Loucy (cell line): ENCODE data around the gene FGF22.

Experiments used
- H2AFZ ChIP-seq: fragments of 200-600 bp; sonication (generic); 2 replicates; pipeline ENCODE4 v1.6.0; 2016; ENCODE audit warnings: antibody characterized with exemption, mild to moderate bottlenecking, low read length, moderate library complexity
- H3F3A ChIP-seq: fragments of 200-600 bp; 2 replicates; pipeline ENCODE4 v1.6.0; 2016; ENCODE audit warnings: antibody characterized with exemption, low read depth, mild to moderate bottlenecking
- H3K27me3 ChIP-seq: fragments of 200-600 bp; sonication (generic); 2 replicates; pipeline ENCODE4 v1.6.1; 2014; ENCODE audit warnings: low read length, mild to moderate bottlenecking; ENCODE audit not compliant: insufficient read depth, poor library complexity, severe bottlenecking
- H3K36me3 ChIP-seq: fragments of 200-600 bp; sonication (generic); 2 replicates; pipeline ENCODE4 v1.6.1; 2016; ENCODE audit warnings: low read length; ENCODE audit not compliant: insufficient read depth
- H3K4me1 ChIP-seq: fragments of 200-600 bp; sonication (generic); 2 replicates; pipeline ENCODE4 v1.5.1; 2014; ENCODE audit warnings: low read length, mild to moderate bottlenecking; ENCODE audit not compliant: insufficient read depth, poor library complexity, severe bottlenecking
- H3K4me2 ChIP-seq: fragments of 200-600 bp; sonication (generic); 2 replicates; pipeline ENCODE4 v1.6.0; 2014; ENCODE audit warnings: antibody characterized with exemption, low read length, low read depth, mild to moderate bottlenecking; ENCODE audit not compliant: poor library complexity, severe bottlenecking
- H3K4me3 ChIP-seq: fragments of 200-600 bp; sonication (generic); 2 replicates; pipeline ENCODE4 v1.5.1; 2014; ENCODE audit warnings: low read length, mild to moderate bottlenecking, mixed read lengths; ENCODE audit not compliant: poor library complexity, severe bottlenecking
- H3K79me2 ChIP-seq: fragments of 200-600 bp; sonication (generic); 2 replicates; pipeline ENCODE4 v1.6.1; 2014; ENCODE audit warnings: low read length; ENCODE audit not compliant: insufficient read depth
- H3K9ac ChIP-seq: fragments of 200-600 bp; sonication (generic); 2 replicates; pipeline ENCODE4 v1.6.0; 2014; ENCODE audit warnings: mild to moderate bottlenecking, low read depth, low read length, moderate library complexity; ENCODE audit not compliant: poor library complexity, severe bottlenecking
- H3K9me2 ChIP-seq: fragments of 200-600 bp; sonication (generic); replicated peaks from 2 replicates; pipeline ENCODE4 v1.6.1; 2016; ENCODE audit warnings: low read depth, low read length, mixed read lengths
- H3K9me3 ChIP-seq: fragments of 200-600 bp; sonication (generic); 2 replicates; pipeline ENCODE4 v1.6.1; 2014; ENCODE audit warnings: mild to moderate bottlenecking, antibody characterized with exemption, low read length, low read depth; ENCODE audit not compliant: insufficient read depth
- H4K20me1 ChIP-seq: fragments of 200-600 bp; sonication (generic); 2 replicates; pipeline ENCODE4 v1.6.0; 2014; ENCODE audit warnings: antibody characterized with exemption, low read length, mild to moderate bottlenecking; ENCODE audit not compliant: insufficient read depth, poor library complexity, severe bottlenecking
- EZH2phosphoT487 ChIP-seq: fragments of 200-600 bp; IDR thresholded peaks from 2 replicates; pipeline ENCODE4 v1.6.1; 2018; ENCODE audit warnings: antibody characterized with exemption, mild to moderate bottlenecking, moderate library complexity, borderline replicate concordance
- TF ChIP-seq, protein P1 (sequence below): fragments of 200-600 bp; sonication (generic); conservative IDR thresholded peaks from 2 replicates; pipeline ENCODE4 v1.5.1; 2014; ENCODE audit warnings: mild to moderate bottlenecking, antibody characterized with exemption, low read length

Gene FGF22

DNA sequence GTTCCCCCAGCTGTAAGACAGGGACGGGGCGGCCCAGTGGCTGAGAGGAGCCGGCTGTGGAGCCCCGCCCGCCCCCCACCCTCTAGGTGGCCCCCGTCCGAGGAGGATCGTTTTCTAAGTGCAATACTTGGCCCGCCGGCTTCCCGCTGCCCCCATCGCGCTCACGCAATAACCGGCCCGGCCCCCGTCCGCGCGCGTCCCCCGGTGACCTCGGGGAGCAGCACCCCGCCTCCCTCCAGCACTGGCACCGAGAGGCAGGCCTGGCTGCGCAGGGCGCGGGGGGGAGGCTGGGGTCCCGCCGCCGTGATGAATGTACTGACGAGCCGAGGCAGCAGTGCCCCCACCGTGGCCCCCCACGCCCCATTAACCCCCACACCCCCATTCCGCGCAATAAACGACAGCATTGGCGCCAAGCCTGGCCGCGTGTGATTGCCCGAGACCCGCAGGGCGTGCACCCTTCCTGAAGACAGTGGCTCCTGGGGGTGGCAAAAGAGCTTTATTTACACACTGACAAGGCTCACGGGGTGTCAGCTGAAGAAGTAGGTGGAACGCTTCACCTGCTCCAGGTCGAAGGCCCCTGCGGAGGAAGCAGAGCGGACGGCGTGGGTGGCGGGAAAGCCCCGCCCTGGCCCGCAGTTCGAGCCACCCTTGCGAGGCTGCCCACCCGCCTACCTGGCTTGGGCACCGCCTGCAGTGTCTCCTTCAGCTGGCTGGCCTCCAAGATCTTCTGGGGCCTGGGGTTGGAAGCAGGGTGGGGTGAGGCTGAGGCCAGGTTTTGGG is 22.7 kb upstream of the FGF22 start:
- H3K36me3 ChIP-seq: peaks cover 14% of the 10 kb centered on the region; the same call in 1 of the 2 replicates

DNA sequence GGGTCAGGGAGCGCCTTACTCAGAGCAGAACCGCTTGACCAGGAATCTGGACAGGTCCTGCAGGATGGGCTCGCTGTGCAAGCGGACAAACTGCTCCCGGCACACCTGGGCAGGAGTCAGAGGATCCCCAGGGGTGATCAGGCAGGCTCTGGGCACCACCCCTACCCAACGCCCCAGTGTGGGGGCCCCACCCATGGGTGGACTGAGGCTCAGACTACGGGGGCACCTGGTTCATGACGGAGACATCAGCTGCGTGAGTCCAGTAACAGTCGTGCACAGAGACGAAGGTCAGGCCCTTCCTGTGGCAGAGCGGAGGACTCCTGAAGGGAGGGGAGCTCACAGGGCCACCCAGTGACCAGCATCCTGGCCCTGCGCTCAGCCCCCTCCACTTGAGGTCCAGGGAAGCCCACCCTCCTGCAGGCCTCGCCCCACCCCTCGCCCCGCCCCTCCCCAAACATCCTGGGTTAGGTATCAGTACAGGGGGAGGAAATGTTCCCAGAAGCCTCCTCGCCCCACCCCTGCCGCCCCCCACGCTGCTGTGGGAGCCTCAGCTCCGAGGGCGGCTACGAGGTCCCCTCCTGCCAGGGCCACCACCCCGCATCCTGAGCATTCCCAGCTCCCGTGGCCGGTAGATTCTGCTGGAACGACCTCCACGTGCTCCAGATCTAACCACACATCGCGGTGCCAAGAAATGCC is 22.0 kb upstream of the FGF22 start:
- Histone ChIP-seq H3K4me2 (no peak overlapping the region), H3F3A (no peaks in the 10 kb centered on the region), H3K4me1 (no peaks in the 10 kb centered on the region), H3K36me3 (peaks cover 14% of the 10 kb centered on the region; the same call in 1 of the 2 replicates), H4K20me1 (no peaks in the 10 kb centered on the region), H3K9me2 (no peaks in the 10 kb centered on the region), H3K9ac (no peak overlapping the region), H3K9me3 (no peaks in the 10 kb centered on the region), H3K27me3 (no peaks in the 10 kb centered on the region), H3K79me2 (no peaks in the 10 kb centered on the region), H3K4me3 (no peak overlapping the region), H2AFZ (no peak overlapping the region)
- no peak for TF ChIP-seq EZH2phosphoT487
- TF ChIP-seq, protein P1, sequence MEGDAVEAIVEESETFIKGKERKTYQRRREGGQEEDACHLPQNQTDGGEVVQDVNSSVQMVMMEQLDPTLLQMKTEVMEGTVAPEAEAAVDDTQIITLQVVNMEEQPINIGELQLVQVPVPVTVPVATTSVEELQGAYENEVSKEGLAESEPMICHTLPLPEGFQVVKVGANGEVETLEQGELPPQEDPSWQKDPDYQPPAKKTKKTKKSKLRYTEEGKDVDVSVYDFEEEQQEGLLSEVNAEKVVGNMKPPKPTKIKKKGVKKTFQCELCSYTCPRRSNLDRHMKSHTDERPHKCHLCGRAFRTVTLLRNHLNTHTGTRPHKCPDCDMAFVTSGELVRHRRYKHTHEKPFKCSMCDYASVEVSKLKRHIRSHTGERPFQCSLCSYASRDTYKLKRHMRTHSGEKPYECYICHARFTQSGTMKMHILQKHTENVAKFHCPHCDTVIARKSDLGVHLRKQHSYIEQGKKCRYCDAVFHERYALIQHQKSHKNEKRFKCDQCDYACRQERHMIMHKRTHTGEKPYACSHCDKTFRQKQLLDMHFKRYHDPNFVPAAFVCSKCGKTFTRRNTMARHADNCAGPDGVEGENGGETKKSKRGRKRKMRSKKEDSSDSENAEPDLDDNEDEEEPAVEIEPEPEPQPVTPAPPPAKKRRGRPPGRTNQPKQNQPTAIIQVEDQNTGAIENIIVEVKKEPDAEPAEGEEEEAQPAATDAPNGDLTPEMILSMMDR: no peak

More for the DNA sequence above, 22.7 kb upstream of the FGF22 start:
- Histone ChIP-seq H3K79me2 (no peaks in the 10 kb centered on the region), H3K9me2 (no peaks in the 10 kb centered on the region), H4K20me1 (no peaks in the 10 kb centered on the region), H3K4me2 (no peak overlapping the region), H3F3A (no peaks in the 10 kb centered on the region), H2AFZ (no peak overlapping the region), H3K4me3 (no peak overlapping the region), H3K9ac (no peak overlapping the region), H3K27me3 (no peaks in the 10 kb centered on the region), H3K4me1 (no peaks in the 10 kb centered on the region), H3K9me3 (no peaks in the 10 kb centered on the region)
- TF ChIP-seq, protein P1: no peak
- TF ChIP-seq EZH2phosphoT487: no peak

DNA sequence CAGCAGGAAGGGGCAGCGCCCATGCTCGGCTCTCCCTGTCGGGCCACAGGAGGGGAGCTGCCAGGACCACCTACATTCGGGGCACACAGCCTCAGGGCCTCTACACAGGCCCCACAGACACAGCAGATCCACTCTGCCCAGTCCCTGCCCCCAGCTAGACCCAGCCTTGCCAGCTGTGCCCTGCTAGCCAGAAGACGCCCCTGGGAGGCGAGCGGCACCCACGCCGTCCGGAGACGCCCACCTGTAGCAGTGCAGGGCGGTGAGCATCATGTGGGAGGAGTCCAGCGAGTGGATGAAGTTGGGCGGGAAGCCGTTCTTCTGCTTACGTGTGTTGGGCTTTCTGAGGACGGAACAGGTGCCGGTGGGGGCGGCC is 21.4 kb upstream of the FGF22 start:
- H3K9me3 ChIP-seq: no peaks in the 10 kb centered on the region
- no peaks in the 10 kb centered on the region for H3F3A ChIP-seq
- no peak for TF ChIP-seq EZH2phosphoT487
- TF ChIP-seq, protein P1: no peak
- H3K36me3 ChIP-seq: peaks cover 14% of the 10 kb centered on the region; the same call in 1 of the 2 replicates
- no peak overlapping the region for H2AFZ ChIP-seq
- H3K4me3 ChIP-seq: no peak overlapping the region
- H3K4me1 ChIP-seq: no peaks in the 10 kb centered on the region
- no peaks in the 10 kb centered on the region for H3K27me3 ChIP-seq
- no peaks in the 10 kb centered on the region for H3K9me2 ChIP-seq
- no peaks in the 10 kb centered on the region for H3K79me2 ChIP-seq
- H3K4me2 ChIP-seq: no peak overlapping the region
- no peak overlapping the region for H3K9ac ChIP-seq
- no peaks in the 10 kb centered on the region for H4K20me1 ChIP-seq
